OCI-LY7 (cell line): ENCODE results near the gene HYI.

ENCODE experiments used
- EZH2phosphoT487 ChIP-seq: fragments of 200-600 bp; sonication (generic); IDR thresholded peaks from 2 replicates; pipeline ENCODE4 v1.6.1; 2018; ENCODE audit warnings: low read depth, borderline replicate concordance, mild to moderate bottlenecking, mixed run types, antibody characterized with exemption, low read length, moderate library complexity, mixed read lengths
- TF ChIP-seq, protein P1 (sequence below): fragments of 200-600 bp; sonication (generic); conservative IDR thresholded peaks from 2 replicates; pipeline ENCODE4 v1.5.1; 2014; ENCODE audit warnings: mild to moderate bottlenecking, antibody characterized with exemption, low read length, moderate library complexity, mixed read lengths

DNA sequence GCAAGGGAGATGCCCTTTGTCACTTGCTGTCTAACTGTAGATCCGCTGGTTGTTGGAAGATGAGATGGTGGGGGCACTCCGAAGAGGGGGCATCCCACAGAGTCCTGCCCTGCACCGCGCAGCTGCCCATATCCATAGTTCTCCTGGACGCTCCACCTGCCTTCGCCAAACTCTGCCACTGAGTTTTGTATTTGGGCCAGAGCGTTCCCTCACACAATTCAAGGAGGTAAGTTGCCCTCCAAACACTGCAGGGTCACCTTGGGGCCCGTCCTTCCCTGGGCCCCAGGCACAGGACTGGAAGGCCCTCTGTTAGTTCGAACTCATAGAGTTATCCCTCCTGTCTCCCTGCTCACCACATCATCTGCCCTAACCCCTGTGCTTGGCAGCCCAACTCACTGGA, 22.1 kb downstream of the HYI start:
- TF ChIP-seq EZH2phosphoT487: no peak
- TF ChIP-seq, protein P1, sequence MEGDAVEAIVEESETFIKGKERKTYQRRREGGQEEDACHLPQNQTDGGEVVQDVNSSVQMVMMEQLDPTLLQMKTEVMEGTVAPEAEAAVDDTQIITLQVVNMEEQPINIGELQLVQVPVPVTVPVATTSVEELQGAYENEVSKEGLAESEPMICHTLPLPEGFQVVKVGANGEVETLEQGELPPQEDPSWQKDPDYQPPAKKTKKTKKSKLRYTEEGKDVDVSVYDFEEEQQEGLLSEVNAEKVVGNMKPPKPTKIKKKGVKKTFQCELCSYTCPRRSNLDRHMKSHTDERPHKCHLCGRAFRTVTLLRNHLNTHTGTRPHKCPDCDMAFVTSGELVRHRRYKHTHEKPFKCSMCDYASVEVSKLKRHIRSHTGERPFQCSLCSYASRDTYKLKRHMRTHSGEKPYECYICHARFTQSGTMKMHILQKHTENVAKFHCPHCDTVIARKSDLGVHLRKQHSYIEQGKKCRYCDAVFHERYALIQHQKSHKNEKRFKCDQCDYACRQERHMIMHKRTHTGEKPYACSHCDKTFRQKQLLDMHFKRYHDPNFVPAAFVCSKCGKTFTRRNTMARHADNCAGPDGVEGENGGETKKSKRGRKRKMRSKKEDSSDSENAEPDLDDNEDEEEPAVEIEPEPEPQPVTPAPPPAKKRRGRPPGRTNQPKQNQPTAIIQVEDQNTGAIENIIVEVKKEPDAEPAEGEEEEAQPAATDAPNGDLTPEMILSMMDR: no peak
